GM18526 (cell line): Measurements from ENCODE around the gene TBC1D14.

ENCODE experiments used
- POLR2A ChIP-seq: IDR thresholded peaks from 3 replicates; pipeline ENCODE4 v1.6.1; 2011; ENCODE audit not compliant: insufficient read length; ENCODE audit errors: extremely low read depth

Gene TBC1D14

GRCh38 chr4:6886886-6887285, 22.7 kb upstream of the TBC1D14 start:
- TF ChIP-seq POLR2A = no peak

- no peak for TF ChIP-seq POLR2A
Observed at GRCh38 chr4:6887591-6888371, 21.8 kb upstream of the TBC1D14 start.

GRCh38 chr4:6888506-6889071, 21.0 kb upstream of the TBC1D14 start:
- TF ChIP-seq POLR2A = no peak

- no peak for TF ChIP-seq POLR2A
Observed at GRCh38 chr4:6889101-6889735, 20.4 kb upstream of the TBC1D14 start.

GRCh38 chr4:6889736-6890324, 19.8 kb upstream of the TBC1D14 start:
- no peak for TF ChIP-seq POLR2A

- no peak for TF ChIP-seq POLR2A
Observed at GRCh38 chr4:6890358-6890757, 19.3 kb upstream of the TBC1D14 start.

- no peak for TF ChIP-seq POLR2A
Observed at GRCh38 chr4:6891436-6892170, 18.0 kb upstream of the TBC1D14 start.

- no peak for TF ChIP-seq POLR2A
Observed at GRCh38 chr4:6892190-6892908, 17.3 kb upstream of the TBC1D14 start.

- TF ChIP-seq POLR2A = no peak
Observed at GRCh38 chr4:6892909-6893202, 16.8 kb upstream of the TBC1D14 start.

- TF ChIP-seq POLR2A = no peak
Observed at GRCh38 chr4:6893449-6894085, 16.1 kb upstream of the TBC1D14 start.

GRCh38 chr4:6894086-6894478, 15.5 kb upstream of the TBC1D14 start:
- no peak for TF ChIP-seq POLR2A

- TF ChIP-seq POLR2A = no peak
Observed at GRCh38 chr4:6894528-6895498, 14.8 kb upstream of the TBC1D14 start.

- no peak for TF ChIP-seq POLR2A
Observed at GRCh38 chr4:6896035-6896434, 13.6 kb upstream of the TBC1D14 start.

- TF ChIP-seq POLR2A = no peak
Observed at GRCh38 chr4:6898763-6899162, 10.9 kb upstream of the TBC1D14 start.
